Kidney tubule cell (primary cell): ENCODE results near the gene GABRR3.

Source experiments
- DNase-seq: peaks from one replicate; pipeline ENCODE4 v3.0.0-alpha.2; 2018; ENCODE audit warnings: low spot score

Gene GABRR3

DNA sequence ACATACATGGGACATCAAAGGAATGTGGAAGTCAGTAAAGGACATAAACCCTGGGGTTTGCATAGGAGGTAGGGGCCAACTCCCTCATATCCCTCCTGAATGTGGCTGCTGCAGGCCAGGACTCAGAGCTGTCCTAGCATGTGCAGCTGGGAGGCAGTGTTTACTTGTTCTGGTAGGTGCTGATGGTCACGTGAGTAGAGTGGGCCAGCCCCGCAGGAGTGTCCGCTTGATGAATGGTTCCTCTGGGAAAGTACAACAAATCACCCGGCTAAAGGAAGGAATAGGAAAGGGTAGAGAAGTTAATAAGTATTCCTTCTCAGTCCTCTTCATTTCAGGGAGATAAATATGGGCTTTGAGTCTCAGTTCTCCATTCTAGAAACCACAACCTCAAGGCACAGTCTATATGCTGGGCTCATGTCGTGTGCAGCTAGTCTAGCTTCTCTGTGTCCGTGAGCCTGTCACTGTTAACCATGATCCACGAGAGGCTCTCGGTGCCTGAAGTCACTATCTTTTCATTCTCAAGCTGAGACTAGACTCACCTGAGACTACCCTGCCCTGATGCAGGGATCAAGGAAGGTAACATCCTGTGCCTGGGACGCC is 80.8 kb downstream of the GABRR3 start:
- DNase-seq, result no peak

DNA sequence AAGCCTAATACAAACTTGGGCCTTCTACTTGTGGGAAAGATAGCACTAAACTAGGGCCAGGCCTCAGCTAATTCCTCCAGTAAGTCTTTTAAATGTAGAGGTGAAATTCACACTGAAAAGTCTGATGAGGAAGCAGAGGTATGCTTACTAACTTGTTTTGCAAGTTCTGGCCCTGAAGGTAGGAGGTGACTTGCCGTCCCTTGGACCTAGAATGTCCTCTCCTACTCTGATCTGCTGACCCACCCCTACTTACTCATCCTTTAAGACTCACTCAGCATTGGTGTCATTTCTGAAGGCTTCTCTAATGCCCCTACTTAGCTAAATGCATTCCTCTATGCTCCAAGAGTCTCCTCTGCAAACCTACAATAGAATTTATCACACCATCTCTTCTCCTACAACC is 82.2 kb downstream of the GABRR3 start:
- DNase-seq, result peak; percentile 59

DNA sequence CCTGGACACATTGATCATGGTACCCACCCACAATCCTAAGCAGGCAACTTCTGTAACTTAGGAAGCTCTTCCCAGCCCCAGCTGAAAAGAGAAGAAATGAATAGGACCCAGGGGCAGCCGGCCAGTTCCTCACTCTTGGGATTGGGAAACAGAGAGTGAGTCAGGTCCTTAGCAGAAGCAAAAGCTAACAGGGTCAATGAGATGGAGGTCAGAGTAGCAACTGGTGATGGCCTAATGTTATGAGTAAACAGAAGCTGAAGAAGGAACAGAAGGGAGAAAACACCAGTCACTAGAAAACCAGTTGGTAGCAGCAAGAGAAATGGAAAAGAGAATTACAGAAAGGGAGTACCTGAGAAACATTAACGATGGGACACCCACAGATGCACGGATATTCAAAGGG is 82.8 kb downstream of the GABRR3 start:
- DNase-seq, result peak; percentile 30

DNA sequence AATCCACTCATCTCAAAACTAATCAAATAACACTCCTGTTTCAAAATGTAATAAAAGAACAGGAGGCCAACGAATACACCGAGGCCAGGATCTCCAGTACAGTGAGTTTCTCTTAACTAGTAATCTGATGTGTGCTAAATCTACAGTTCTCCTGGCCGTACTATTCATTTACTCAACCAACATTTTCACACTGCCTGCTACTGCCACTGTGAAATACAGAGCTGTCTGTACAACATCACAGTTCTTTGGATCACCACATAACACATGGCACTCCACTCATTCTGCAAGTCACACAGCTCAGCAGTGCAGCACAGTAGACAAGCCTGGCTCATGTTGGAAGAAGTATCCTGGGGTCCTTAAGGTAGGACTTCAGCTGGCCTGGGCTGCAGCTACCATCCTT is 84.8 kb downstream of the GABRR3 start:
- no peak for DNase-seq

DNA sequence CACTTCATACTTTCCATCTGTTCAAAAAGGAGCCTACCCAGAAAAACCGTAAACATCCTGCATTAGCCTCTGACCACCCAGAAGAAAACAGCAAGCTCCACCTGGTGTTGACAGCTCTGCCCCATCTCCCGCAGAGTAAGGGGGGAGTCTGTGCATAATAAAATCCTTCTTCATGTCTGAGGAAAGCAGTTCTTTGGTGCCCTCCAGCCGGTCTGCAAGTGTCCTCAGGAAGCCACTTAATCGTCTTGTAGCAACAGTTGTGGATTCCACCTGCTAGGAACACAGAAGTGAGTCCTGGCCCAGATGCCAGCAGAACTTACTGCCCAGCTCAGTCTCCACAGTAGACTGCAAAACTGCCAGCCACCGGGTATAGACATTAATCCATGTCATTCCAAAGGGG is 85.4 kb downstream of the GABRR3 start:
- no peak for DNase-seq

DNA sequence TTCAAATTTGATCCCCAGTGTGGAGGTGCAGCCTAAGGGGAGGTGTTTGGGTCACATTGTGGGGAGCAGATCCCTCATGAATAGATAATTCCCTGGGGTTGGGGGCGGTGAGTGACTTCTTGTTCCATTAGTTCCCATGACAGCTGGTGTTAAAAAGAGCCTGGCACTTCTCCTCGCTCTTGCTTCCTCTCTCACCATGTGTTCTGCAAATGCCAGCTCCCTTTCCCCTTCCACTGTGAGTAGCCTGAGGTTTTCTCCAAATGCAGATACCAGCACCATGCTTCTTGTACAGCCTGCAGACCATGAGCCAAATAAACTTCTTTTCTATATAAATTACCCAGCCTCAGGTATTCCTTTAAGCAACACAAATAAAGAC is 86.0 kb downstream of the GABRR3 start:
- no peak for DNase-seq

DNA sequence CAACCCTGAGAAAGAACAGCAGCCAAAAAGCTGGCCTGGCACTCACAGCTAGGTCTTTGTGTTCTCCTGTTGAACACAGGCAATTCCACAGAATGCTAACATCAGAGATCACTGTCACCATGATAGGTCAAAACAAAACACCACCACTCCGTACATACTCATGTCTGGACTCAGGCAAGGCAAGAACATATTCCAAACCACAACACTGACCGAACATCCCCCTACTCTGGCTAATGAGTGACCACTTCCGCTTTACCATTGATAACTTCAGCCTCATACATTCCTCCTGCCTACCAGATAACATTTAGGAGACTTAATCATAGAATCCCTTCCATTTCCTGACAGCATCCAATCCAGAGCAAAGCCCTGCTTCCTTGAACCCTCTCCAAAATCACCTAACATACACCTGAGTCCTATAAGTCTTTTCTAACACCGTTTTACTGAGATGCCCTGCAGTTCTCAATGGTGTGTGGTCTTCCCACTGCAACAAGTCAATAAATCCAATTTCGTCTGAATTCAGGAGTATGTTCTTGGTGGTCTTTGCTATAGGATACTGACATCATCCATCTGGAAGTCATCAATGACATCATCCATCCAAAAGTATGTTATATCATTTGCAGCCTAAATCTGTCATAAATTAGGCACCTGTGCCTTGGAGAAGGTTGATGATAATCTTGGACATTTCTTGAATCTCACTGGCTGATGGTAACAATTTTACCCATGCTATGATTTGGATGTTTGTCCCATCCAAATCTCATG is 86.6 kb downstream of the GABRR3 start:
- peak; percentile 12 for DNase-seq

DNA sequence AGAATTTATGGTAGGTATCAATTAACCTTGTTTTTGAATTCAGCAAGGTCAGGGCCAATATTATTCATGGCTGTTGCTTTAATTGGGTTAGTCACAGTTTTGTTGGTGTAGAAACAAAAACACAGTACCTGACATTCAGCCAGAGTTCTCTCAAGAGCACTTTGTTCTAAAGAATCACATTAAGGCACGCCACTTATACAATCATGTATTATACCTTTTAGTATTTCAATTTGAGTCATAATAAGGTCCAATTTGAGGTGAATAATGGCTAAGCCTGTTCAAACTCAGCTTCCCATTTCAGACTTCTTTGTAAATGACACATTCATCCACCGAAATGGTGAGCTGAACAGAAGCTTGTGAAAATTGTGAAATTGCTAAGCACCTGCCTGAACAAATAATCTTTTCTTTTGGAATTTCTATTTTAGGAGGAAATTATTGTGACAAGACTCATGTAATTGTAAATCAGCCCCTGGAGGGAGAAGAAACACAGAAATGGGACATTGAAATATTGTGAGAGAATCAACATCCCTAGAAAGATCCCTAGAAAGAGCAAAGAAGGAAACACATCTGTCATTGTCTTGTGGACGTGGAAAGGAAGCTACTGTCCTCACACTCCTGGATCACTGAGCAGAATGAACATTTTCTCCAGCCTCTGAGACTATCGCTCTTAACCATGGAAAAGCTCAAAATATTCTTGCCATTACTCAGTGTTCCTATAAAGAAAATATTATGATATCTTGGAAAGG is 92.1 kb downstream of the GABRR3 start:
- DNase-seq, result no peak

DNA sequence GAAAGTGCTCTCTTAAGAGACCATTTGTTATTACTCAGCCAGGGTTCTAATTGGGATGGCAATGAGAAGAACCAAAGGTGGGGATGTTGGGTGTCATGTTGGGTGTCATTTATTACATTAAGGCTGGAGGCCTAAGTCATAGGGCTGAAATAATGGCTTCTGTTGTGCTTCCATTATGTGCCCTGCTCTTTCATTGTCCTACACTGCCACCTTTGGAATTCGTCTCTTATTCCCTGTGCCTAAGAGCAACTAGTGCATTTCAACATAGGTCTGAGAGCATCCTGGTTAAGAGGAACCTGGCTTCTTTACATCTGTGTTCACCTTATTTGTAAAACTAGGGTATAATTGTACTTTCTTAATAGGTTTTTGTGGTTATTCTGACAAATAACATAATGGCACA is 95.1 kb downstream of the GABRR3 start:
- DNase-seq, result no peak

DNA sequence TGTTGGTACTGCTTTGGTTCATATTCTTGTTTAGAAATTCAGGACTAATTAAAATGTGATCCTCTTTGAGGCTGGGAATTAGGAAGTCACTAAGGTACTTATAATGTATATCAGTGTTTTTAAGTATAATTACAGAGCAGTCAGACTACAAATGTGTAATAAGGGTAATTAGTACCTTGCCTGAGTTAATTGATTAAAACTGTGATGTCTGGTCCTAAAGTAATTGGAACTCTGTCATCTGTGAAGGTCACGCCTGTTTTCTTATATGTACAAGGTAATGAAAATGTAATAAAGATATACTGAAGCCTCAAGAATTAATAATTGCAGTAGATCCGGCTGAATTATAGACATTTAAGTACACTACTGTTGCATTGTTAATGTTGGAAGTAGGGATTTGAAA is 95.7 kb downstream of the GABRR3 start:
- no peak for DNase-seq

DNA sequence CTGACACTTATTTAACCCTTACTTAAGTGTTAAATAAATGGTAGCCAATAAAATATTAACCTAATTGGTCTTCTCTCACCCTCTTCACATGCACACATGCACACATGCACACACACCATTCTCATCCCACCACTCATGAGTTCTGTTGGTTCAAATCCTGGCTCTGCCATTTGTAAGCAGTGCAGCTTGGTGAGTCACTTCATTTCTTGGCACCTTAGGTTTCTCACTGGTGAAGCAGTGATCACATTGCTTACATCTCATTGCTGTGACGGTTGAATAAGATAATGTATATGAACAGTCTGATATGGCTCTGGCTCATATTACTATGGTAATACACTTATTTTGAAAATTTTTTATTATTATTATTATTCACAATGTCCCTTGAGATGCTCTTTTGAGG is 96.7 kb downstream of the GABRR3 start:
- DNase-seq, result no peak

DNA sequence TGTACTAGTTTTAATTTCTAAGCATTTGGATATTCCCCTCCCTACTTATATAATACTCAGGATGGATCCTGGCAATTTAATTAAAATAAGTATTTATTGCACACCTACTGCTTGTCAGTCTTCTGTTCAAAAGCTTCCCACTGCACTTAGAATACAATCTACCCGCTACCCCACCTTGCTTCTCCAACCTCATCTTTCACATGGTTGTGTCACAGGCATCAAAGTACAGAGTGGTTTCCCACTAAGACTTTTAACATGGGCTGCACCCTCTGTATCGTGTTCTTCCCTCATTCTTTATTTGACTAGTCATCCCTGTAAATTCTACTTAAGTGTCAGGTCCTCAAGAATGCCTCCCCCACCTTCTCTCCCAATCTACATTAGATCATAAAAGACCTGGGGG is 97.9 kb downstream of the GABRR3 start:
- DNase-seq, result no peak

DNA sequence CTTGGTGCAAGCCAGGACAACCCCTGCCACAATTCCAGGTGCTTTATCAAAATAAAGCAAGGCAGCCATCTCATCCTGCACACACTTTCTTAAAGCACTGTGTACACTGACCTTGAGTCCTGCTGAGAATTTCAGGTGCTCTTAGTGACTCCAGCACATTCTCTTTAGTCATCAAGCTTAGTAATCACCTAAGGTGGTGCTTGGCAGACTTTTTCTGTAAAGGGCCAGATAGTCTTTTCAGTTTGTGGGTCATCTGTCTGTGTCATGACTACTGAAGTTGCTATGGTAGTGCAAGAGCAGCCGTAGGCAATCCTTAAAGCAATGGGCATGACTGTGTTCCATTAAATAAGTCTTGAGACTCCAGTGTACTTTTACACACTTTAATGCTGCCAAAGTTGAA is 99.3 kb downstream of the GABRR3 start:
- DNase-seq, result peak; percentile 64
